Upper lobe of right lung (tissue), 1 donor: Measurements from ENCODE around the gene TANGO6. TPM values are rescaled to one million over a fixed set of nuclear protein-coding genes. Genes with fewer than 3 reads are reported as not detected.

Experiments
- ATAC-seq: fragments of 200-7000 bp; cut with Tn5 transposase; one replicate; pipeline ENCODE4 v1.9.1; 2020; ENCODE audit warnings: mild to moderate bottlenecking, moderate library complexity
- DNase-seq: peaks from one replicate; pipeline ENCODE4 v3.0.0-alpha.2; 2020
- H3K27ac ChIP-seq: fragments of 200-600 bp; one replicate; pipeline ENCODE4 v1.8.0; 2022
- H3K27me3 ChIP-seq: fragments of 200-600 bp; one replicate; pipeline ENCODE4 v1.8.0; 2022; ENCODE audit warnings: mild to moderate bottlenecking
- H3K36me3 ChIP-seq: fragments of 200-600 bp; one replicate; pipeline ENCODE4 v1.8.0; 2022
- H3K4me1 ChIP-seq: fragments of 200-600 bp; one replicate; pipeline ENCODE4 v1.8.0; 2022
- H3K4me3 ChIP-seq: fragments of 200-600 bp; one replicate; pipeline ENCODE4 v1.8.0; 2022; ENCODE audit warnings: mild to moderate bottlenecking
- H3K9me3 ChIP-seq: fragments of 200-600 bp; one replicate; pipeline ENCODE4 v1.8.0; 2022
- intact Hi-C: fragments of 100-400 bp; cut with DNase I; formaldehyde crosslinking; loops from one replicate; pipeline ENCODE4 v1.11.0; 2022
- total RNA-seq: library from RNA; stranded (reverse); fragmentation: NEBNext Ultra II Directional; extraction: Animal tissue kit (Norgen Biotek cat#: 25700); gene quantifications from one replicate; pipeline ENCODE4 v1.2.1, GENCODE V29; 2021
- TF ChIP-seq, protein P1 (sequence below): fragments of 200-600 bp; IDR thresholded peaks from one replicate; pipeline ENCODE4 v1.8.0; 2022; ENCODE audit warnings: antibody characterized with exemption
- donor health status: DM: no; HTN: yes; CAD: no; lungs with severe emphysema.

The TANGO6 gene
- total RNA-seq, 1 donor from 2014 or later = 19.1 TPM

DNA sequence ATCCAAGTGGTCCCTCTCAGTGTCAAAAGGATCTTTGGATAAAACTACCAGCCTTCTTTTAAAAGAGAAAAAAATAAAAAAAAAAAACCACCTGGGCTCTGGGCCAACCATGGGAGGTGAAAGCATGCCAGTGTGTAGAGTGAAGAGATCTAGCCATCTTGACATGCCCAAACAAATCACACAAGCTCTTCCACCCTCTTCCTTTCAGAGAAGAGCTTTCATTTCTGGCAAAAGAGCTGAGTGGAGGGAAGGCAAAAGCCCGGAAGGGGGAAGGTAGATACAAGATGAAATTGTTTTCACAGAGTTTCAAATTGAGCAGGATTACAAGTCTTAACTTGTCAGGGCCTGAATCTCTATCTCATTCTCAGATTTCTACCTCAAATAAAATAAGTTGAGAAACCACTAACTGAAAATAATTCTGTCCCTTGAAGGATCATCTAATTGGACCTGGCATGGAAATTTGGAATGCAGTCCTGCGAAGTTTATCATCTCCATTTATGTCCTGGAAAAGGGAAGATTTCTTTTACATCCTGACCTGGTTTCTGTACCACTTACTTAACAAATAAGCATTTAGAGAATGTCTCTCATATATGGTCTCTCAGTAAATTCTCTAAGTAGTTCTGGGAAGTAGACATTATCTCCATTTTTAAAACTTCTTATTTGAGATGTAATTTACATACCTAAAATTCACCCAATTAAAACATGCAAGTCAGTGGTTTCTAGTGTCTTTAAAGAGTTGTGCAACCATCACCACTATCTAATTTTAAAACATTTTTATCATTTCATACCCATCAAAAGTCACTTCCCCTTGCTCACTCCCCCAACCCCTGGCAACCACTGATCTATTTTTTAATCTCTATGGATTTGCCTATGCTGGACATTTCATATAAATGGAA is 93.7 kb downstream of the TANGO6 start:
- H3K36me3 ChIP-seq = peaks cover 7% of the 10 kb centered on the region
- H3K27me3 ChIP-seq = no peaks in the 10 kb centered on the region
- TF ChIP-seq, protein P1, sequence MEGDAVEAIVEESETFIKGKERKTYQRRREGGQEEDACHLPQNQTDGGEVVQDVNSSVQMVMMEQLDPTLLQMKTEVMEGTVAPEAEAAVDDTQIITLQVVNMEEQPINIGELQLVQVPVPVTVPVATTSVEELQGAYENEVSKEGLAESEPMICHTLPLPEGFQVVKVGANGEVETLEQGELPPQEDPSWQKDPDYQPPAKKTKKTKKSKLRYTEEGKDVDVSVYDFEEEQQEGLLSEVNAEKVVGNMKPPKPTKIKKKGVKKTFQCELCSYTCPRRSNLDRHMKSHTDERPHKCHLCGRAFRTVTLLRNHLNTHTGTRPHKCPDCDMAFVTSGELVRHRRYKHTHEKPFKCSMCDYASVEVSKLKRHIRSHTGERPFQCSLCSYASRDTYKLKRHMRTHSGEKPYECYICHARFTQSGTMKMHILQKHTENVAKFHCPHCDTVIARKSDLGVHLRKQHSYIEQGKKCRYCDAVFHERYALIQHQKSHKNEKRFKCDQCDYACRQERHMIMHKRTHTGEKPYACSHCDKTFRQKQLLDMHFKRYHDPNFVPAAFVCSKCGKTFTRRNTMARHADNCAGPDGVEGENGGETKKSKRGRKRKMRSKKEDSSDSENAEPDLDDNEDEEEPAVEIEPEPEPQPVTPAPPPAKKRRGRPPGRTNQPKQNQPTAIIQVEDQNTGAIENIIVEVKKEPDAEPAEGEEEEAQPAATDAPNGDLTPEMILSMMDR = no peak
- no peak overlapping the region for H3K4me3 ChIP-seq
- intact Hi-C loops = no loop called here
- H3K27ac ChIP-seq = no peak overlapping the region
- H3K4me1 ChIP-seq = no peaks in the 10 kb centered on the region
- DNase-seq = no peak
- ATAC-seq = no peak
- no peaks in the 10 kb centered on the region for H3K9me3 ChIP-seq

GRCh38 chr16:68939692-68940320 is 96.5 kb downstream of the TANGO6 start:
- Histone ChIP-seq H3K36me3 (no peaks in the 10 kb centered on the region), H3K27me3 (no peaks in the 10 kb centered on the region), H3K27ac (no peak overlapping the region), H3K9me3 (no peaks in the 10 kb centered on the region), H3K4me3 (no peak overlapping the region), H3K4me1 (no peaks in the 10 kb centered on the region)
- intact Hi-C loops = no loop called here
- DNase-seq = no peak
- TF ChIP-seq, protein P1 = no peak
- ATAC-seq = no peak

- ATAC-seq (no peak), DNase-seq (no peak)
- TF ChIP-seq, protein P1 = no peak
- Histone ChIP-seq H3K4me3 (no peak overlapping the region), H3K4me1 (no peaks in the 10 kb centered on the region), H3K27me3 (no peaks in the 10 kb centered on the region), H3K36me3 (no peaks in the 10 kb centered on the region), H3K27ac (no peak overlapping the region), H3K9me3 (no peaks in the 10 kb centered on the region)
- intact Hi-C loops = no loop called here
Observed at GRCh38 chr16:68940816-68941215, 97.5 kb downstream of the TANGO6 start.

- intact Hi-C loops = no loop called here
- ATAC-seq (no peak), DNase-seq (no peak)
Observed at GRCh38 chr16:68943961-68944360, 100.6 kb downstream of the TANGO6 start.

DNA sequence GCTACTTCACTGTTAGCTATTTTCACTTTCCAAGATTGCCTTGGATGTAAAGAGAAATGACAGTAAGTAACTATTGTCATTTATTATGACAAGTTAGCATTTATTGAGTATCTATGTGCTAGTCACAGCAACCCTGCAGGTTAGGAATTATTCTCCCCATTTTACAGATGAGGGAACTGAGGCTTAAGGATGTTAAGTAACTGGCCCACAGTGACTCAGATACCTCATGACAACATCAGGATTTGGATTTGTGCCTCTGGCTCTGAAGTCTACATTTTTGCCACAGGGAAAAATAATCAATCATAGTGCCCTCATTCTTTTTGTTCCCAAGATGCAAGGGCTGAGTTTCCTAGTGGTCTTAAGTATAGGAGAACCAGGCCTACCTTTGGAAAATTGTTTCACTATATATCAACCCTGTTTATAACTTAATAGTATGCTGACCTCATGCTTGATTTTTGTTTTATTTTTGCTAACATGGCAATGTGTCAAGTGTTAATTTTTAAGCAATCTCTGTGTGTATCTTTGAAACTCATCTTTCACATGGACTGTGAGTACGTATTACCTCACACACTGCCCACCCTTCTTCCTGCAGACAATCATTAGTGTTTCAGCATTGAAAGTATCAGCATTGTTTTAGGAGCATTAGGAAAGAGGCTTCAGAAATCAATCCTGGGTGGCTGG is 105.0 kb downstream of the TANGO6 start:
- Histone ChIP-seq H3K4me1 (no peaks in the 10 kb centered on the region), H3K4me3 (no peak overlapping the region), H3K27ac (no peak overlapping the region), H3K9me3 (no peaks in the 10 kb centered on the region), H3K36me3 (no peaks in the 10 kb centered on the region), H3K27me3 (no peaks in the 10 kb centered on the region)
- TF ChIP-seq, protein P1 = no peak
- ATAC-seq (no peak), DNase-seq (no peak)
- intact Hi-C loops = no loop called here

More at GRCh38 chr16:68943961-68944360, 100.6 kb downstream of the TANGO6 start:
- Histone ChIP-seq H3K36me3 (no peaks in the 10 kb centered on the region), H3K4me3 (no peak overlapping the region), H3K9me3 (no peaks in the 10 kb centered on the region), H3K27me3 (no peaks in the 10 kb centered on the region), H3K4me1 (no peaks in the 10 kb centered on the region), H3K27ac (no peak overlapping the region)
- TF ChIP-seq, protein P1 = no peak
